ENCODE data around the gene ST3GAL4. TPM values are rescaled to one million over a fixed set of nuclear protein-coding genes. Genes with fewer than 3 reads are reported as not detected.
"Not testable (repeated sequence)": the region's sequence is repeated elsewhere in the genome, so short reads cannot be mapped to it uniquely, and the experiment has no call there.

The ST3GAL4 gene
- total RNA-seq, 1 experiment from 2014 or later: 46.2 TPM

- H2AFZ ChIP-seq; H3K9me2 ChIP-seq (ENCODE audit: insufficient read depth); H3K4me3 ChIP-seq; H3K27ac ChIP-seq; POLR2A ChIA-PET (ENCODE audit: unreplicated experiment); H3K36me3 ChIP-seq (ENCODE audit: low read depth); CTCF ChIA-PET; H3K27me3 ChIP-seq (ENCODE audit: insufficient read depth, low read depth); H3K4me2 ChIP-seq; H3K9me3 ChIP-seq (ENCODE audit: insufficient read depth, low read depth); DNase-seq; H4K20me1 ChIP-seq (ENCODE audit: insufficient read depth); H3F3A ChIP-seq (ENCODE audit: insufficient read depth, low read depth): not testable (repeated sequence)
- intact Hi-C loops (cut with micrococcal nuclease; ENCODE audit: unreplicated experiment): loop anchor here (5.0 kb wide), 1 partner anchor 56 kb away; no protein-coding TSS in a partner anchor
- H3K79me2 ChIP-seq (ENCODE audit: low read depth): peaks cover 80% of the 10 kb centered on the region
- BruUV-seq (replicated peaks): TSS peak; percentile 17
- peaks cover 57% of the 10 kb centered on the region for H3K4me1 ChIP-seq (replicated peaks; ENCODE audit: insufficient read depth)
Observed at GRCh38 chr11:126367806-126368205, 12.3 kb downstream of the ST3GAL4 start.

GRCh38 chr11:126368336-126369119 lies 13.0 kb downstream of the ST3GAL4 start:
- H3F3A ChIP-seq (ENCODE audit: insufficient read depth, low read depth); H3K27me3 ChIP-seq (ENCODE audit: insufficient read depth, low read depth); H3K9me3 ChIP-seq (ENCODE audit: insufficient read depth, low read depth); H3K4me3 ChIP-seq; BruUV-seq (replicated peaks); H3K27ac ChIP-seq; H3K9me2 ChIP-seq (ENCODE audit: insufficient read depth); H2AFZ ChIP-seq; H3K36me3 ChIP-seq (ENCODE audit: low read depth); POLR2A ChIA-PET (ENCODE audit: unreplicated experiment); H4K20me1 ChIP-seq (ENCODE audit: insufficient read depth): not testable (repeated sequence)
- DNase-seq: peak in 1 of 2 experiments; percentile 35
- CTCF ChIA-PET: interaction anchor here (0.5 kb wide), 1 partner anchor 117 kb away, joined by 3 read pairs; no protein-coding TSS in a partner anchor
- Histone ChIP-seq H3K4me2 (0 out of 2 replicates have a peak overlapping the region, but pooled peaks have one; percentile 13), H3K79me2 (ENCODE audit: low read depth) (peaks cover 79% of the 10 kb centered on the region), H3K4me1 (replicated peaks; ENCODE audit: insufficient read depth) (peaks cover 57% of the 10 kb centered on the region)
- intact Hi-C loops (cut with micrococcal nuclease; ENCODE audit: unreplicated experiment): loop anchor here (5.0 kb wide), 1 partner anchor 56 kb away; no protein-coding TSS in a partner anchor

DNA sequence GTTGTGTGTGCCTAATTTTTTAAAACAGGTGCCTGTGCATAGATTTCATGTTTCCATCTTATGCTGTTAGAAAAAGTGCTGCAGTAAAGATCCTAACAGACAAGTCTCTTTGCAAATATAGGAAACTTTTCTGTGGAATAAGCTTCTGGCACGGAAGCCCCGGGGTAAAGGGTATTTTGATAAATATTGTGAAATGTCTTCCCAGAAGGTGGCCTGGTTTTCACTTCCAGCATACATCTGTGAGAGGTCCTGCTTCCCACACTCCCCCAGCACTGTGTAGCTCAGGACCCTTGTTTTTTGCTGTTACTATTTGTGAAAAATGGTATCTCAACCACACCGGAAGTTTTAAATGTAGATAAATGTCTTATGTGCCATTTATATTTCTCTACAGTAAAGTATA lies 14.5 kb downstream of the ST3GAL4 start:
- intact Hi-C loops (cut with micrococcal nuclease; ENCODE audit: unreplicated experiment): no loop called here
- TF ChIP-seq, protein P1, sequence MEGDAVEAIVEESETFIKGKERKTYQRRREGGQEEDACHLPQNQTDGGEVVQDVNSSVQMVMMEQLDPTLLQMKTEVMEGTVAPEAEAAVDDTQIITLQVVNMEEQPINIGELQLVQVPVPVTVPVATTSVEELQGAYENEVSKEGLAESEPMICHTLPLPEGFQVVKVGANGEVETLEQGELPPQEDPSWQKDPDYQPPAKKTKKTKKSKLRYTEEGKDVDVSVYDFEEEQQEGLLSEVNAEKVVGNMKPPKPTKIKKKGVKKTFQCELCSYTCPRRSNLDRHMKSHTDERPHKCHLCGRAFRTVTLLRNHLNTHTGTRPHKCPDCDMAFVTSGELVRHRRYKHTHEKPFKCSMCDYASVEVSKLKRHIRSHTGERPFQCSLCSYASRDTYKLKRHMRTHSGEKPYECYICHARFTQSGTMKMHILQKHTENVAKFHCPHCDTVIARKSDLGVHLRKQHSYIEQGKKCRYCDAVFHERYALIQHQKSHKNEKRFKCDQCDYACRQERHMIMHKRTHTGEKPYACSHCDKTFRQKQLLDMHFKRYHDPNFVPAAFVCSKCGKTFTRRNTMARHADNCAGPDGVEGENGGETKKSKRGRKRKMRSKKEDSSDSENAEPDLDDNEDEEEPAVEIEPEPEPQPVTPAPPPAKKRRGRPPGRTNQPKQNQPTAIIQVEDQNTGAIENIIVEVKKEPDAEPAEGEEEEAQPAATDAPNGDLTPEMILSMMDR (conservative IDR thresholded peaks at IDR 0.05): no peak
- TF ChIP-seq EZH2 (IDR thresholded peaks at IDR 0.05; ENCODE audit: low read depth): no peak
- peak in 1 of 2 experiments; percentile 10 for DNase-seq
- CTCF ChIA-PET: no interaction called here
- Histone ChIP-seq H3K9me2 (ENCODE audit: insufficient read depth) (no peaks in the 10 kb centered on the region), H3F3A (ENCODE audit: insufficient read depth, low read depth) (peaks cover 6% of the 10 kb centered on the region; the same call in 1 of the 2 replicates), H3K4me3 (no peak overlapping the region), H3K27me3 (ENCODE audit: insufficient read depth, low read depth) (no peaks in the 10 kb centered on the region), H3K4me1 (replicated peaks; ENCODE audit: insufficient read depth) (peaks cover 58% of the 10 kb centered on the region), H3K9me3 (ENCODE audit: insufficient read depth, low read depth) (no peaks in the 10 kb centered on the region), H3K27ac (no peak overlapping the region), H3K36me3 (ENCODE audit: low read depth) (no peaks in the 10 kb centered on the region), H3K4me2 (no peak overlapping the region), H3K79me2 (ENCODE audit: low read depth) (peaks cover 85% of the 10 kb centered on the region), H4K20me1 (ENCODE audit: insufficient read depth) (0 out of 2 replicates have a peak, but pooled peaks cover 10% of the 10 kb centered on the region), H2AFZ (no peak overlapping the region)
- POLR2A ChIA-PET (ENCODE audit: unreplicated experiment): no interaction called here
- no TSS peak for BruUV-seq (replicated peaks)

DNA sequence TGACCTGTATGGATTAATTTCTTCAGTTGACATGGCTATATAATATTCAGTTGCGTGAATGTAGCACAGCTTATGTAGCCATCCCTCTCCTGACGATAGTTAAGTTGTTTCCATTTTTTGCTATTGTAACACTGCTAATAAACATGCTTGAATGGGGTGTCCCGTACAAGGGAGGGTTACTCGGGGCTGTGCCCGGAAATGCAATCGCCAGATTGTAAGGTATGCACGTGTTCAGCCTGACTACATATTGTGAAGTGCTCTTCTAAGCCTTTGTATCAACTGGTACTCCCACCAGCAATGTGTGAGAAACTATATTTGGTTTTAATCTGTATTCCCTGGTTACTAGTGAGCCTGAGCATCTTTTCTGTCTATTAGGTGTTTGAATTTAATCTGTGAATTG lies 16.1 kb downstream of the ST3GAL4 start:
- Histone ChIP-seq H4K20me1 (ENCODE audit: insufficient read depth) (peaks cover 10% of the 10 kb centered on the region; the same call in 1 of the 2 replicates), H3K79me2 (ENCODE audit: low read depth) (peaks cover 91% of the 10 kb centered on the region), H3K4me3 (no peak overlapping the region), H2AFZ (no peak overlapping the region), H3K4me1 (replicated peaks; ENCODE audit: insufficient read depth) (peaks cover 43% of the 10 kb centered on the region), H3K9me2 (ENCODE audit: insufficient read depth) (no peaks in the 10 kb centered on the region), H3K27ac (no peak overlapping the region), H3K27me3 (ENCODE audit: insufficient read depth, low read depth) (no peaks in the 10 kb centered on the region), H3K36me3 (ENCODE audit: low read depth) (no peaks in the 10 kb centered on the region), H3F3A (ENCODE audit: insufficient read depth, low read depth) (peaks cover 6% of the 10 kb centered on the region; the same call in 1 of the 2 replicates), H3K9me3 (ENCODE audit: insufficient read depth, low read depth) (no peaks in the 10 kb centered on the region), H3K4me2 (no peak overlapping the region)
- no TSS peak for BruUV-seq (replicated peaks)
- no peak for DNase-seq
- TF ChIP-seq, protein P1 (conservative IDR thresholded peaks at IDR 0.05): no peak
- TF ChIP-seq EZH2 (IDR thresholded peaks at IDR 0.05; ENCODE audit: low read depth): no peak
- intact Hi-C loops (cut with micrococcal nuclease; ENCODE audit: unreplicated experiment): no loop called here
- ChIA-PET POLR2A (ENCODE audit: unreplicated experiment) (no interaction called here), CTCF (no interaction called here)

DNA sequence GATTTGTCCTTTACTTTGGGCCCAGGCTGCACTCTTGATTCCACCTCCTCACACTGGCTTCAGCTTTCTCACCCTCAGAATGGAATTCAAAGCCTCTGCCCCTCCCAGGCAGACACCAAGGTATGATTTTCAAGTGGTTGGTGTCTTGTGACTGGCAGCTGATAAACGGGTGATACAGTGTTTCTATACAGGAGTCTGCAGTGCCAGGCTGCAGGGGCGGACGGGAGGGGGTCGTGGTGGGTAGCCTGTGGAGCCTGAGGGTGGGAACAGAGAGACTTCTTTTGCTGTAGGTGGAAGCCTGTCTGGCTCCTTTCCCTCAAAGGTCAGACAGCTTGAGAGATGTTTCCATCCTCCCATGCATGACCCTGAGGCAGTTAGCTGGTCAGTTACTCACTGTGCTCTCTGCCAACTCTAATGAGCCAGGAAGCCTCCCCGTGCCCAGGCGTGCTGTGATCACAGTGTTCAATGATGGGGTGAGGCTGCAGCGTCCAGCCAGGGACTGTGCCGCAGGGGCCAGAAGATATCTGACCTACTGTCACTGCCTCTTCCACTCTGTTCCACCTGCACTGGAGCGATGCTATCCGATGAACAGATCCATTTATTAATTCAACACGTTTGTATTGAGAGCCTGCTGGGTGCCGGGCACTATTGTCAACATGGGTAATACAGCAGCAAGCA lies 18.0 kb downstream of the ST3GAL4 start:
- H2AFZ ChIP-seq; H3K27me3 ChIP-seq (ENCODE audit: insufficient read depth, low read depth); H3K36me3 ChIP-seq (ENCODE audit: low read depth); intact Hi-C loops (cut with micrococcal nuclease; ENCODE audit: unreplicated experiment); H3K4me3 ChIP-seq; CTCF ChIA-PET; BruUV-seq (replicated peaks); H3K9me3 ChIP-seq (ENCODE audit: insufficient read depth, low read depth); H3K9me2 ChIP-seq (ENCODE audit: insufficient read depth); H3F3A ChIP-seq (ENCODE audit: insufficient read depth, low read depth); H4K20me1 ChIP-seq (ENCODE audit: insufficient read depth): not testable (repeated sequence)
- Histone ChIP-seq H3K27ac (peak overlapping the region; percentile 60), H3K79me2 (ENCODE audit: low read depth) (peaks cover 91% of the 10 kb centered on the region), H3K4me2 (peak overlapping the region; percentile 36), H3K4me1 (replicated peaks; ENCODE audit: insufficient read depth) (peaks cover 24% of the 10 kb centered on the region)
- DNase-seq: peak; percentile 57 to 68
- POLR2A ChIA-PET (ENCODE audit: unreplicated experiment): interaction anchor here (0.6 to 0.7 kb wide), 2 partner anchors 20 to 27 kb away, joined by 3 to 4 read pairs; no protein-coding TSS in a partner anchor

All from PC-9 (cell line).